ENCODE results near the gene SLC6A8.

GRCh38 chrX:153723351-153724251 lies 35.9 kb downstream of the SLC6A8 start:
- TF ChIP-seq, protein P1, sequence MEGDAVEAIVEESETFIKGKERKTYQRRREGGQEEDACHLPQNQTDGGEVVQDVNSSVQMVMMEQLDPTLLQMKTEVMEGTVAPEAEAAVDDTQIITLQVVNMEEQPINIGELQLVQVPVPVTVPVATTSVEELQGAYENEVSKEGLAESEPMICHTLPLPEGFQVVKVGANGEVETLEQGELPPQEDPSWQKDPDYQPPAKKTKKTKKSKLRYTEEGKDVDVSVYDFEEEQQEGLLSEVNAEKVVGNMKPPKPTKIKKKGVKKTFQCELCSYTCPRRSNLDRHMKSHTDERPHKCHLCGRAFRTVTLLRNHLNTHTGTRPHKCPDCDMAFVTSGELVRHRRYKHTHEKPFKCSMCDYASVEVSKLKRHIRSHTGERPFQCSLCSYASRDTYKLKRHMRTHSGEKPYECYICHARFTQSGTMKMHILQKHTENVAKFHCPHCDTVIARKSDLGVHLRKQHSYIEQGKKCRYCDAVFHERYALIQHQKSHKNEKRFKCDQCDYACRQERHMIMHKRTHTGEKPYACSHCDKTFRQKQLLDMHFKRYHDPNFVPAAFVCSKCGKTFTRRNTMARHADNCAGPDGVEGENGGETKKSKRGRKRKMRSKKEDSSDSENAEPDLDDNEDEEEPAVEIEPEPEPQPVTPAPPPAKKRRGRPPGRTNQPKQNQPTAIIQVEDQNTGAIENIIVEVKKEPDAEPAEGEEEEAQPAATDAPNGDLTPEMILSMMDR (IDR thresholded peaks at IDR 0.05) = peak in 1 of 6 experiments; percentile 7
- TF ChIP-seq POLR2A (IDR thresholded peaks at IDR 0.05) = no peak
